ENCODE results near the gene PARD3B.

GRCh38 chr2:205366336-205367060, 821.2 kb downstream of the PARD3B start:
- TF ChIP-seq POLR2A (IDR thresholded peaks at IDR 0.05): no peak
- TF ChIP-seq CTCF (IDR thresholded peaks at IDR 0.05): no peak
